ENCODE results near the gene ETS1.

Gene ETS1

DNA sequence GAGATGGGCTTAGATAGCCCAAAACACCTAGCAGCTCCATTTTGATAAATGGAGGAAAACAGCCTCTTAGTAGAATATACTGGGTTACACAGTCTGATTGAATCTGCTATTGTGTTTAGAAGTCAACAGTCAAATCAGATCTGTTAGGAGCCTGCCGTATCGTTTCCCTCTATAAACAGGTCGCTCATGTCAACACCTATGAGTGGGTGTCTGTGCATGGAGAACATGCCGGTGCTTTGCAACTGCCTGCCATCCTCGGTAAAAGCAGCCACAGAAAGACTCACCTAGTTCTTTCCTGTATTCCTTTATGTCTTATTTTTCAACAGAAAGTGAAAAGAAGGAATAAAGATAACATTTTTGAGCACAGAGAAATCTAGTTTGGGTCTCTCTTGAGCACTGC, 99.4 kb downstream of the ETS1 start:
- DNase-seq (ENCODE audit: low read depth, low spot score), result no peak

DNA sequence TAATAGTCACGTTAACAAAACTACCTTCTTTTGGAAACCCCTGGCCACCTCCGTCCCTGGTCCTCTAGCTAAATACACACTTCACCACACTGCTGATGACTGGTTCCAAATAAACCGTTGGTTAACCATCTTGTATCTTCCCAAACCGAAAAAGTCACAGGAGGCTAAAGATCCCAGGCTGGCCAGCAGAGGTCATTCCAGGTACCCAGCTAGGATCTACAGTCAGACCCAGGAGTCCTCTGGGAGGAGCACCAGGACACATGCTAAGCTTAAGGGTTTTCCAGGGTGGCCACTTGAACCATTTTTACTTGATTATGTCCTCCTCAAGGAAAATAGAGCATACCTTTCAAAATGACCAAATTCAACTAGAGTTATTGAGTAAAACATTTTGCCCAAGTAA, 103.2 kb downstream of the ETS1 start:
- no peak for DNase-seq (ENCODE audit: low read depth, low spot score)

DNA sequence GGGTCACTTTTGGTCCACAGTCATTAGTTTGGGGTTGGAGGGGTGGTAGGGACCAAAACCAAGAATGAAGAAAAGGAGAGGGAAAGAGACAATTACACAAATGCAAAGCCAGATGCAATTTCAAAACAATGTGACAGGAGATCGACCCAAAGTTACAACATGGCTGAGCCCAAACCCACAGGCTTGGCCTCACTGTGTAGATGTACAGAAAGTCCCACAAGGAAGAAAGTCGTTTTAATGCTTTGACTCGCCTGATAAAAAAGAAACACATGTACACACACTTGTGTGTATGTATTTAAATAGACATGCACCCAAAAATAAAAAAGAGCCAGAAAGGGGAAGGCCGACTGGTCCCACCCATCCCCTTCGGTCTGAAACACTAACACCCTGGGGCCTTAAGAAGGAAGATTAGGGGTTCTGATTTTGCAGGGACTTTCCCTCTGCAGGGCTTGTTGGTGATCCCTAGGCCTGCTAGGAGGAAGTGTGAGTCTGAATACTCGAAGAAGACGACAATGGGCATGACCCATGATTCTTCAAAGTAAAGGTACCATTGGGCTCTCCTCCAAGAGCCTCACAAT, 104.1 kb downstream of the ETS1 start:
- no peak for DNase-seq (ENCODE audit: low read depth, low spot score)

DNA sequence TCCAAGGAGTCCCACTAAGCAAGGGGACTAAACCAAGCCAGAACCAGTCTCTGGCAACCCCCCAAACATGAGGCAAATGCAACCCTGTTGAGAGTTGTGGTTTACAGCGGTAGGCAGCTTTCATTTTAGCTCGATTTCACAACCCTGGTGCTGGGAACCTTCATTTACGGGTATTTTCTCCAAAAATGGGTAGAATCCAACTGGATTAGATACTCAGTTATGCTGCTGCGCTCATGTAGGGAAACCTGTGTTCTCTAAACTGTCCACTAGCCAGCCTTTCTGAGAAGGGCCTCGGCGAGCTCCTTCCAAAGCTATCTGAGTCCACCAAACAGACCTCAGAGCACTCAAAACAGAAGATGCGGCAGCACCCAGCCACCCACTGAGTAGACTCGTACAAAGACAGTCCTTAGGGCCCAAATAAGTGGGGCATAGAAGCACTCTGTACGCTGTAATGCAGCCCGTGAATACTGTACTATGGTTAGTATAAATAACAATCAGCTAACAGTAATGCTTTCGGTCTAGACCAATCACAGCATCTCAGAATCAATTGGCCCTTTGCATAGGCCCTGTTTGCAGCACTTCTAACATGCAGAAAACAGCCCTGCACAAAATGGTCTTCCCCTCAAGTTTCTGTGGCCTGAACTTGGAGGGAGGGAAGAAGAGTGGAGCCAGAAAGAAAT, 104.7 kb downstream of the ETS1 start:
- DNase-seq (ENCODE audit: low read depth, low spot score), result peak; percentile 58

DNA sequence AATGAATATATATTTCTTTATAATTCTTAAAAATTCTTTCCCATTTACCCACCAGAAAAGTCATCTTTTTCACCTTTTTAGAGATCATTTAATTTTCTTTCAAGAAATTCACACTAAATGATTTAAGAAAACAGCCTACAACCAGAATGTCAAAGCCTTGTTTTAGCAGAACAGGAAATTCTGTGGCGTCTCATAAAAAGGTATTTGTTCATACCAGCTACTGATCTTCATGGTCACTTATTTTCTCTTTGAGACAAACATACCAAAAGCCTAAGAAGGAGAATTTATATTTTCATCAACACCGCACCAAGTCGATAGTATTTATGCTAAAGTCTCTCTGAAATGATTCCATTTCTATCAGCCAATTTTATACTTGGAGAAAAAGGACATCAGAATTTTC, 105.3 kb downstream of the ETS1 start:
- no peak for DNase-seq (ENCODE audit: low read depth, low spot score)

DNA sequence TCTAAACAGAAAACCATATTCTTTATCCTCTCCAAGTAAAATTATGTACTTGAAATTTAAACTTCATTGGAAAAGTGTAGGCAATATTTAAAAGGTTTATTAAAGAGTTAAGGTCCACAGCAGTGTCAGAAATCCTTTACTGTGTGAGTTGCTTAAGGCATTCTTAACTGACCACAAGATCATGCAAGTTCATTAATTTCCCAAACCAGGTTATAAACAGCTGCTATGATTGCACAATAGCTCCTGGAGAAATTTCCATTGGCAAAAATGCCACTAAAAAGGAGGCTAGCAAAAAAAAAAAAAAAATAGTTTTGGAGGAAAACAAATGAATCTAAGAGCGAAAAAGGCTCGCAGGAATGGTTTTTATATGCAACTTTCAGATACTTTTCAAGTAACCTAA, 106.2 kb downstream of the ETS1 start:
- DNase-seq (ENCODE audit: low read depth, low spot score), result peak; percentile 58

DNA sequence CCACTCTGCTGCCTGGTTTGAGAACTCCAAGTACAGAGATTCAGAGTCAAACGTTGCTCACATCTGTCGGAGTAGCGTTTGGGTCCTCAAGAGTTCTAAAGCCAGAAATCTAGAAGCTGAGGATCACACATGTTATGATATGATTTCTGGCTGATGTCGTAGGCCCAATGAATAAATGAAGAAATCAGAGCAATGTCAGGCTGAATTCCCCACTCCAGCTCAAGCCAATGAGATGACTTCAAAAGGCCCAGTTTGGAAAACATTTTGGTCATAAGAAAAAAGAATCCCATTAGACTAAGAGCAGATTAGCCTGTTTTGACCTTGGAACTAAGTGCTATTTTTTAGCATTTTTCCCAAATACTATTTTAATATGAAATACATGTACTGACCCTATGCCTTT, 106.7 kb downstream of the ETS1 start:
- DNase-seq (ENCODE audit: low read depth, low spot score), result no peak

DNA sequence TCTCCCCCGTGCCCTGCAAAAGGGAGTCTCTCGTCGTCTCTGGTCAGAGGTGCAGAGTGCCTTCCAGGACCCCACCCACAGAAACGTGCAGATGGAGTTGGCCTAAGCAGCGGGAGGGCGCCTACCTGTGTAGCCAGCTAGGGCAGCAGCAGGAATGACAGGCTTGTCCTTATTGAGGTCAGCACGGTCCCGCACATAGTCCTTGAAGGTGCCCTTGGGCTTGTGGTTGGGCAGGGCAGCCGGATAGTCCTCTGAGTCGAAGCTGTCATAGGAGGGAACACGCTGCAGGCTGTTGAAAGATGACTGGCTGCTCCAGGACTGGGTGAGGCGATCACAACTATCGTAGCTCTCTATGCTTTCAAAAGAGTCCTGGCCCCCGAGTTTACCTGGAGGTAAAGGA, 107.3 kb downstream of the ETS1 start:
- no peak for DNase-seq (ENCODE audit: low read depth, low spot score)

DNA sequence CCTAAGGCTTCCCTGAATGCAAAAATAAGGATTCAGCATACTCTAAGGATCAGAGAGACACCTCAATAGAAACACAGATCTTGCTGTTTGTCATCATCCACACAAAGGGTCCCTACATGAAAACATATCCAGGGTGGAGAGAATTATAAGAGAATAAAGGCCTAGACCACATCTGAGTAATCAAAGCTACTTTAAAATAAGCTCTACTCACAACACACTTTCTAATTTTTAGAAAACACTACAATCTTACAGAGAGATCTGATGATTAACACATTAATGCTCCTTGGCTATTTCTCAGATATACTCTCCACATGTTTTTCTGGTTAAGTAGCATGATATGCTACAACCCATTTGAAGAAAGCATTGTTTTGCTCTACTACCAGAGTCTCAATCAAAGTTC, 108.2 kb downstream of the ETS1 start:
- DNase-seq (ENCODE audit: low read depth, low spot score), result no peak

DNA sequence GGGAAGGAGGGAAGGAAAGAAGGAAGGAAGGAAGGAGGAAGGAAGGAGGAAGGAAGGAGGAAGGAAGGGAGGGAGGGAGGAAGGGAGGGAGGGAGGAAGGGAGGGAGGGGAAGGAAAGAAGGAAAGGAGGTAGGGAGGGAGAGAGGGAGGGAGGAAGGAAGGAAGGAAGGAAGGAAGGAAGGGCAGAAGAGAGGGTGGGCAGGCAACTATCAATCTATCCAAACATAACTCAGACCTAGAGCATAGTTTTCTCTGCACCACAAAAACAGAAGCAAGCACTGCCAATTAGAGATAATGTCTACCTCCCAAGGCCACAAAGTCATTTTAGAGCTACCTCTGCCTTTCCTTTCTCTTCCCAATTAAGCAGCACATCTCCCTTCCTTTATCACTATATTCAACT, 109.1 kb downstream of the ETS1 start:
- no peak for DNase-seq (ENCODE audit: low read depth, low spot score)

DNA sequence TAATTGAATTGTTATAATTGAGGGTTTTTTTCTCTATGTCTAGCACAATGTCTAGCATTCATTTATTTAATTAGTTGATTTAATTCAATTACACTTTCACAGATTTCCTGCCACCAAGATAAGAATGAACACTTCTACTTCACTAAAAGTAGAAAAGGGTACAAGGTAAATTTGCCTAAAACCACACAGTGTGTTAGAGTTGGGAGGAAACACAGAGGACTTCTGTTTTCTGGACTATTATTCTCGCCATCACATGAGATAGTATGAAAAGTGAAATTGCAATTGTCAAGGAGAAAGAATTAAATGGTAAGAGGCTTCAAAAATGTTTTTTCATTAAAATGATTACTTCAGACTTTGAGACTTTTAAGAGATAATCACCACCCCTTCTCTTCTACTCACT, 109.5 kb downstream of the ETS1 start:
- no peak for DNase-seq (ENCODE audit: low read depth, low spot score)

DNA sequence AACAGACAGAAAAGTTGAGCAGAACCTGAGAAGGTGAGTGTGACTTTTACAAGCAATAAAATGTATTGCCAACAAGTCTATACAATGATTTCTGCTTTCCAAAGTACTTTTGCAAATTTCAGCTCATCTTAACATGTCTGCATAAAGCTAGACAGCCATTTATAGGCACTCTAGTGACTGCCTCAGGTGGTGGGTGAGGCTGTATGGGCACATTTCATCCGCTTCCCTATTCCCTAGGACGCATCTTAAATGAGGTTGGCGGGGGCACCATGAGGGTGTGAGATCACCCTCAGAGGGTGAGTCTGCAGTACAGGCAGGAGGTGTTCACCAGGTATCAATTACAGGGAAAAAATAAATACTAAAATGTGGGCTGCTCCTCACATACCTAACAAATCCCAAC, 110.1 kb downstream of the ETS1 start:
- no peak for DNase-seq (ENCODE audit: low read depth, low spot score)

DNA sequence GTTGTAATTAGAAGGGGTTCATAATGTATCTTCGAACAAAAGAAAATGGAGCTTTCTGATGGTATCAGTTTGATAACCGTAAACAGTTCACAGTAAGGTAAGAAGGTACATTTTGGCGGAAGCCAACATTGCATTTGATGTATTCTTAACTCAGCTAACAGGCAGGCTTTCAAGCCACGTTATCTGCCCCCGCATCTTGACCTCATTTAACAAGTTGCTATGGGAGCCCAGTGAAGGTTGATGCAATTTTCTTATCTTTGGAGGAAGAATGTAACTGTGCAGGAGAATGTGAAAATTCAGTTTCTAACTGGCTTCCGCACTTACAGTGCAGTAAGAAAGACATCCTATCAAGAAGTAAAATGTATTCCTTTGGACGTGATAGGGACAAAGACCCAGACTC, 110.6 kb downstream of the ETS1 start:
- DNase-seq (ENCODE audit: low read depth, low spot score), result no peak

DNA sequence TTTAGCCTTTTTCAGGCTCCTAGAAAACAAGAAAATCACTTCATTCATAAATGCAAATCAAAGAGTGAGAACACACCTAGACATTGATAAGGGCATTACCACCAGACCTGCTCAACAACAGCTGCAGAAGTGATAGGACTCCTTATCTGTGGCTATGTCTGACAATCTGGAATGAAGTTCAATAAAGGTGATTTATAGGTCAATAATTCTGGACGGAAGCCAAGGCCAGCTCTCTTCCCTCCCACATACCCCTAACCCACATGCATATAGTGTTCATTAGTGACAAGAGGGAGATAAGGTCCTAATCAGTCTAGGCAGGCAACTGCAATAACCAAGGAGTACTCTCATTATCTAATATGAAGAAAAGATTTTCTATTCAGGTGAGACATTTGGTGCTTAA, 111.3 kb downstream of the ETS1 start:
- no peak for DNase-seq (ENCODE audit: low read depth, low spot score)

DNA sequence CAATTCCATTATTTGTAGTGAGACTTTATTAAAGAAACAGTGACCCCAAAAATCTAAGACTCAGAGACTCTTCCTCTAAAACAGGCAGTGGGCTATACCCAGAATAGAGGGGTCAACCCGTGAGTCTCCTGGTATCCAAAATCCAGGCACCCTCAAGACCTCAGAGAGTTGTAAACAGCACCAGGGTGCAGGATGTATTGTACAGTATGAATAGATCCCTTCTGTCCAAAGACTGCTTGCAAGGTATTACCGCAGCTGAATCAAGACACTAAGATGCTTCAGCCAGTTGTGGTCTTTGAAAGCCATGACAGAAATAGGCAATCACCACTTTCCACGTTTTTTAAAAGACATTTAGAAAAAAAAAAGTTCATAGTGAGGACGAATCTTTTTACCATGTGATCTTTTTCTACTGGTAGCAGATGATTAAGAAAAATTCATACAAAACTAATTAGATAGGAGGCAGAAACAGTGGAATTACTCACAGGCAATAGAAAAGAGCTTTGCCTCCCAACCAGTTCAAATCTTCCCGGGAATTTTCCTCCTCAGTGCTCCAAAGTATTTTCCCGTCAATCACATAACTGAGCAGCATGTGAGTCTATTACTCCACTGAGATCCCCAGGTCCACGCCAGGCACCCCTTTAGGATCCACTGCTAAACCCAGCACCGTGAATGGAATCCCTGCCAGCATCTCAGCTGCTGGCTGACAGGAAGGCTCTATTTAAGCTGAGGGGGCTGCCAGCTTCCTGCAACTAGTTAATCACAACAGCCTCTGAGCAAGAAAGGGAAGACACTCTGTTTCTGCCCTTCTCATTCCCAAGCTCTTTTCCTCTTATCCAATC, 113.1 kb downstream of the ETS1 start:
- DNase-seq (ENCODE audit: low read depth, low spot score), result no peak

DNA sequence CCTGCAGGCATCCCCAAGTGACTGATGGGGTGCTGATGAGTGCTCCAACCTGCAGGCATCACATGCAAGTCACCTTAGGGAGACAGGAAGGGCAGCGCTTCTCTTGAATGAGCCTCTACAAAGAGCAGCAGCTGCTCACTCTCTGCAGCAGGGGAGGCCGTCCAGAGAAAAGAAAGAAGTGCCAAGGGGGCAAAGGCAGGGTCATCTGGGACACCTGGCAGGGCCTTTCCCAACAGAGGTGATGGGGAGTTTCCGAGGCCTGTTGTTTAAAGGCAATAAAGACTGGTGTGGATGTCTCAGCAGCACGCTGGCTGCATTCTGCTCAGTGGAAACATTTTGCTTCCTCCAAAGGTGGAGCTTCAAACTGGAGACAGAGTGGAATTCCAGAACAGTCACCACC, 113.7 kb downstream of the ETS1 start:
- DNase-seq (ENCODE audit: low read depth, low spot score), result no peak

DNA sequence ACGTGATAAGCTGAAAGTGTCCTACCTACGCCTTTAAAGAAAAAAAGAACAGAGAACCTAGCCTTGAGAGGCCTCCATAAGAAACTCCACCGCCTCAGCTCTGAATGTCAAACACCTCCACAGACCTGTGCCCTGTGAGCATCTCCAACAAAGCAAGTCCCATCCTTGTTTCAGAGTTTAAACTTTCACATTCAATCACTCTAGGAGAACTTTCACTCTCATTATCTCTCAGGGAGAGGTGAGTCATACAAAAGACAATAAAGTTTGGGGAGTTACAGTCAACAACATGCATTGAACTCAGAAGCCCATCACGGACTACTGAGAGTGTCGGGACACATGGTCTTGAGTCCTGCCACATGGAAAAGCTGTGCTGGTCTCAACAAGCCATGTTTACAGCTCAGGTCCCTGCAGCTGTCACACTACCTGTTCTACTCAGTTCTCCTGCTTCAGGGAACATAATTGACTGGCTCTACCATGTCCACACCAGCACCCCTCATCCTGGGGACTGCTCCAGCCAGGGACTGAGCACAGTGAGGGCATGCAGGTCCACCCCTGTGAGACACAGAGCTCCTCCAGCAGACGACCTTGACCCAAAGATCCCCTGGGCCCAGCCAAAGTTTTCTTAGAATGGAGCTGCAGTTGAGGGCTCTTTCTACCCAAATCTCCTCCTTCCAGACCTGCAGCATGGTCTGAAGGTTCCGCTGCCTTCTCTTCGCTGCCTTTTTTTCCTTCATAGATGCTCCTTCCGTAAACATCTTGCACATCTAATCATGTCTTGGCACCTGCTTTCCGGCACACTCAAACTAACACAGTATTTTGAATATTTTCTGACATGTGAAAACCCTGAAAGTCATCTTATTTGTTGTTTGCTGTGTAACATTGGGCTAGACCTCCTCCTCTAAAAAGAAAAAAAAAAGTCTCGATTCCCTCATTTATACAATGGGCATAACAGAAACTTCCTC, 114.9 kb downstream of the ETS1 start:
- no peak for DNase-seq (ENCODE audit: low read depth, low spot score)

DNA sequence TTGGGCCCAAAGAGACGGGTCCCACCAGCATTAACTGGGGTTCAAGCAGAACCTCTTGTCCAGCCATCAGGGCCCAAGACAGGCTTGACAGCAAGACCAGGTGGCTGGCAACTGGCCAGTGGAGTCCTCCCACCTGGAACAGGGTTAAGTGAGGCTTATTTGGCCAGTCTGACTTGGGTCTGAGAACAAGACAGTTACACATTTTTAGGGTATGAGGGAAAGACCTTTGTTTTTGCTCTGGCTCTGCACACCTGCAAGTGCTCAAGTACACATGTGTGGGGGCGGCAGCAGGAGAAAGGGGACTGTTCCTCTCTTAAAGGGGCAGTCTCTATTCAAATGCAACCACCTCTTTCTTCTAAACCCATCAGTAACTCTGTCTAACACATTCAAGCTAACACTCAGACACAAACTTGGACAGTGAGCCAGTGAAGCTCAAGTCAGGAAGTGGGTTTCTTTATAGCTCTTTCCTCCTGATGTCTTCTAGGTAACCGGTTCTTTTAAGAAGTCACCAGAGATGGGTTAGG, 116.2 kb downstream of the ETS1 start:
- no peak for DNase-seq (ENCODE audit: low read depth, low spot score)

DNA sequence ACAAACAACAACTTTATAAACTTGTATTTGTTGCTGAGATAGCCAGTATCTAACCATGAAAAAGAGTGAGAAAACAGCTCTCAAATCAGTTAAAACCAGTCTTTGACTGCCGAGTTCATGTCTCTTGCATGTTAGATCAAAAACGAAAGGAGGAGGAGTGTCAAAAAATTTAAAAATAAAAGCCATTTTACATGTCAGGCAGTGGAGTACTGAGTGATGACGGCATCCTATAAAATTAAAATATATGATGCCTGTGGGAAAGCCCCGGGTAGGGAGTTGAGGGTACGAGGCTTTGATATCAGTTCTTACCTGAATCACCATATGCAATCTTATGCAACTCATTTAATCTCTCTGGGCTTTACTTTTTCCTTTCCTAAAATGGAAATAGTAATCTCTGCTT, 117.3 kb downstream of the ETS1 start:
- DNase-seq (ENCODE audit: low read depth, low spot score), result no peak

DNA sequence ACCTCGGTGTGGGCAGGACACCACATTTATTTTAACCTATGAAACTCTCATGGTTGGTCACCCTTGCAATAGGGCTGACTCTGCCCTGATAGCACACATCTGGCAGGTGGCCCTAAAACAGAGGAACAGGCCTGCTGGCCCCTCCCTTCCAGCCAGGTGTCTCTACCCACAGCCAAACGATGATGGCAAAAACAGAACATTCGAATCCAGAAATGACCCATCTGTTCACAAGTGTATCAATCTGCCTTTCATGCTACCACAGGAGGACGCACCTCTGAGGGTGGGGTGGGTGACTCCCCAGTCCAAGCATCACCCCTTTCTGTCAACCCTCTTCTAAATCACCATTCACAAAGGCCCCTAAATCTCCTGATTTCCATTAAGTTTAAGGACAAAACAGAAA, 118.1 kb downstream of the ETS1 start:
- no peak for DNase-seq (ENCODE audit: low read depth, low spot score)

DNA sequence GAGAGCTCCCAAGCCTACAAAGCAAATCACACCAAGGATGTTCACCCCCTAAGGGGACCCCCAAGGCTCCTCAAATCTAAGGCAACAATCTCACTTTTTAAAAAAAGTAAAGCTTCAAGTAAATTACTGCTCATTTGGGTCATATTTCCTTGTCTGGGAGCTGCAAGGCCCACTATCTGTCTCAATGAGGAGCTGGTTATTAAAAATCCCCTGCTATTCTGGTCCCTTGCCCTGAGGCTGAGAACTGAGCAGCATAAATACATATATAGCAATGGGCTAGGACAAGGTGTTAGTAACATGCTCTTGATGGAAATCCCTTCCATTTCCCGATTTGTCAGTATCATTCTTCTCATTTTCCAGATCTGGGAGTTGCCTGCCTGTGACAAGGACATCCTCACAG, 119.2 kb downstream of the ETS1 start:
- DNase-seq (ENCODE audit: low read depth, low spot score), result no peak

DNA sequence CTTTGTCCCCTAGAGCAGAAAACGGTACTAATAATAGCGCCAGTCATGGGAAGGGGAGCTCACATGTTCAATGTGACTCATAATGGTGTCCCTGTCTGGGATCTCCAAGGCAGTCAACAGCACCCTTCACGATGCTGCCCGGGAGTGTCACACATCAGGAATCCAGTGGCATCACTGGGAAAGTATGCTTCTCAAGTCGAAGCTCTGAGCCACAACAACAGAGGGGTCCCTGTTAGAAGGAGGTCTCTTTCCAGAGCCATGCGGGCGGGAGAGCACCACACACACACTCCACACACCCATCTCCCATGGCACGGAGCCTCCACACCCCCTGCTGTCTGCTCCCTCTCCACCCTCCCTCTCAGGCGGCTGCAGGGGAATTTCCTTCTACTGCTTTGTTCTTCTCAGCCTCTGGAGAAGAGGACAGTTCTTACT, 119.7 kb downstream of the ETS1 start:
- DNase-seq (ENCODE audit: low read depth, low spot score), result peak; percentile 74
